SW480 (cell line): Measurements from ENCODE around the gene EIF1B.
"Not testable (repeated sequence)": the region's sequence is repeated elsewhere in the genome, so short reads cannot be mapped to it uniquely, and the experiment has no call there.

Experiments used
- DNase-seq: peaks from one replicate; pipeline ENCODE4 v3.0.0-alpha.2; 2016; ENCODE audit warnings: low spot score

The EIF1B gene

DNA sequence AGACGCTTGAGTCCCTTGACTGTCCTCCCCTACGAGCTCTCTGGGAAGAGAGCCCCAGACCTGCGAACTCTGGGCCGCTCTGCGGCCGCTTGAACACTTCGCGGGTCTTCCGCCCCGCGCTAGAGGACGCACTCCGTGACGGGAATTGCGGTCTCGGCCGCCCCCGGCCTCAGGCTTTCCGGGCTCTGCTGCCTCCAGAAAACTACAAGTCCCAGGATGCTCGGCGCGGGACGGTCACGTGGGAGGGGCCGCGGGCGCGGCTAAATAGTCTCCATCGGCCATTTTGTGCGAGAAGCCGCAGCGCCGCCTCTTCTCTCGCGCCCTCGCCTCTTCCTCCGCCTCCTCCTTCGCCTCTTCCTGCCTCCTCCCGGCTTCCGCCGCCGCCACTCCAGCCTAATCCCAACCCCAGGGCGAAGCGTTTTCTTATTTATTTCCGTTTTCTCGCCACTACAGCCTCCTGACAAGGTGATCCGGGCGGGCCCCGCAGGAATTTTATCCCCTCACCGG is at the start of gene EIF1B:
Gene EIF1B (plus strand): TSS at position 290 of the 507 bp plus-strand sequence. CDS start 235 bp downstream, outside the sequence.
- peak; percentile 95 for DNase-seq

DNA sequence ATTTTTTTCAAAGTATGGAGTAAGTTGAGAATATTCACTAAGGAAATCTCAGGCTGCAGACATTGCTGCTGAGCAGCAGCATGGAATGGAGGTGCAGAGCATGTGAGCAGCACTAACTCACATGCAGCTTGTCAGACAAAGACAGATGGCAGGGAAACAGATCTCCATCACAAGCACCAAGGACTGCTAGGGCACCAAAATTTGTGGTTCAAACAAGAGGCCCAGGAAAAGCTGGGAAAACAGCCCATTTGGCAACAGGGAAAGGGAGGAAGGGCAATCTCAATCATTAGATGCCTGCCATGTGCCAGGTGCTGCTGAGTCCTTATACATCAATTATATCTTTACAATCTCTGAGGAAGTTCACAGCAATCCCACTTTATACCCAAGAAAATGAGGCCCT is 47.2 kb upstream of the EIF1B start:
- no peak for DNase-seq

DNA sequence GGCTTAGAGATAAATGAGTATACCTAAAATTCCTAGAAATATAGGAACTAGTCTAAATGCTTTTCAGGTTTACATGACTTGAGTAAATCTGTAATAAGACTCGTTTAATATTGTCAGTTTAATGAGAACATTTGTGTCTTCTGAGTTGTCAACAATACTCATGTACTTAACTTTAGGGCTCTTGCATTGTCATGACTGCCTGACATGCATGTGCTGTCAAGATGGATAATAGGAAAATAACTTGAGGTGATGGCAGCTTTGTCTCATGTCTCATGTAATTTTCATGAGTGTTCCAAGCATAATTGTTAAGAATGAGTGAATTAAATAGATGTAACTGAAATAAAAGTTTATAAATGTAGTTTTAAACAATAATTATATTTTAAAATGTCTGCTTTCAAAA is 45.1 kb upstream of the EIF1B start:
- DNase-seq, result no peak

DNA sequence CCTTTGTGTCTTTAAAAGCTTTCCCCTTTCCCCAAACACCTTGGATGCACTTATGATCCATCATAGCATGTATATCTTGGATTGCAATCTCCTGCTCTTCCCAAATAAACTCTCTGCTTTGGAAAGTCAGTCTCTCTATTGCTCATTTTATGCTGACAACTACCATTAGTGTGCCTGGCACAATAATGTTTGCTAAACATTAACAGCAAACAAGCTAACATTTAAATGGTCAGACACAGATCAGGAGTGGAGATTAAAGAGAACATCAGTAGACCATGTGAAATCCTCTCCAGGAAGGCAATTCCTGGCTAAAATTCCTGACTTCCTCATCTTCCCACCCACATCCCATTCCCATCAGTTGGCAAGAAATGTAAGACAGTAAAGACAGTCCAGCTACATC is 44.3 kb upstream of the EIF1B start:
- DNase-seq, result no peak

DNA sequence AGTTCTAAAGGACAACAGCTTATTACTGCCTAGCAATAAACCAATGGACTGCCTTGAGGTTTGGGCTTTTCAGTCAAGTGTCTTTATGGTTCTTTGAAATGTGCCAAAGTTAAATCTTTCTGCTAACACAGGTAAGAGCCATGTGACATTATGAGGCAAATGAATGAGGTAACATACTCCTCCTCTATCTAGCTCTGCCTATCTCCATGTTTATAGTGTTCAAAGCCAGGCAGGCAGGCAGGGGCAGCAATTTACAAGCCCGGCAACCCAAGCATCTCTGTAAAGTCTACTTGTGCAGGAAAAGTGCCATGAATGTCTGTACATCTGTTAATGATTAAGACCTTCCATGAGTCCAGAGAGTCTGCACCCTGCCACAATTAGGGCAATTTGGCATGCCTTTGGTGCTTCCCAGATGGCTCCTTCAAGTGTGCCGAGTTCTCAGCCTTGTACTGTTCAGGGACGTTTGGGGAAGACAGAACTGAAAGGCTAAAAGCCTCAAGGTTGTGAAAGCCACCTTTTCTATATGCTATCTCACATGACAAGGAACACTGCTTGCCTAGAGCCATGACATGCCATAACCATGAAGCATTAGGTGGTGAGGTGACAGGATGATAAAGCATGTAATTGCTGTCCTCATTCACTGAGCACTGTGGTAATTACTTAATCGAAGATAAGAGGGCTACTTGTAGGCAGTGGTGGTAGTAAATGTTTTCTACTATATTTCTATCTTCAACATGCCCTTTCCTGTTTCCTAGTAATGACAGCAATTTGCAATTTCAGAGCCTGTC is 41.4 kb upstream of the EIF1B start:
- no peak for DNase-seq

DNA sequence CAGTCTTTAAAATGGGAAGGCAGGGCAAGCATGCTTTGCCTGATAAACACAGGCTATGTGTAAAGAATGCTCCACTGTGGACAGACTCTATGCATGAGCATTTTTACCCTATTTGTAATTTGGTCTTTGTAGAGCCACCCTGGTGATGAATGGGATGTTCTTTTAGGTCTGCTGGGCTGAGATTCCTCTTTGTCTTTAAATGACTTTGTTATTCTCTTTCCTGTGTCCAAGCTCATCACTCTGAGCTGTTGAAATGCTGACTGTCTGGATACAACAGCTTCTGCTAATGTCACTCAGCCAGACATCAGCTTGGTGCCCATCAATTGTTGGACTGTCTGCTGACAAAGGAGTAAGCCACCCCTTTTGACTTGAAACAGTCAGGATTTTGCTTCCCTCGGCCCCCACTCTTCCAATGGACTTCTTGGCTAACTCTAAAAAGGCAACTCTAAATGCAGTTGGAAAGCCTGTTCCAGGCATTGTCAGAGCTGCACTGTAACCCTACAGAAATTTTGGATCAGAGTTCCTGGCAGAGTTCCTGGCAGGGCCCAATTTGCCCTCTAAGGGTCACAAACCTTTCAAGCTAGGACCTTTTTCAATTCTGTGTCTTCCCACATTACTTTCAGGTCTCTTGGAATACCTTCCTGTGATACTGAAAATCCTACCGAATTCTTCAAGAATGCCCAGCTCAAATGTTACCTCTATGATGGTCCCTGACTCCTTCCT is 40.5 kb upstream of the EIF1B start:
- no peak for DNase-seq

DNA sequence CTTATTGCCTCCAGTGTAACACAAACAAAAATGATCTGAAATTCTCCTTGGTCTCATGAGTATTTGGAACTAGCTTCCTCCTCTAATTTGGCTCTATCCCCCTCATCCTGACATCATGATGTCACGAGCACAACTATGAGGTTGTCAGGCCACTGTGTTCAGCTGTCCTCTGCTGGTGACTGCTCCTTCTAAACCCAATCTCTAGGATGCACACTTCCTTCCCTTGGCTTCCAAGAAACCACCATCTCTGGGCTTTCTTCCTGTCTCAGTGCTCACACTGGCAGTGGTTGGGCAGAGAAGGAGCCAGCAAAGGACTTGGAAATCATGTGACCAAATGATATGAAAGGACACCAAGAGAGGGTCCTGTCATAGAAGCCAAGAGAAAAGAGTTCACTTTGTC is 30.7 kb upstream of the EIF1B start:
- no peak for DNase-seq

DNA sequence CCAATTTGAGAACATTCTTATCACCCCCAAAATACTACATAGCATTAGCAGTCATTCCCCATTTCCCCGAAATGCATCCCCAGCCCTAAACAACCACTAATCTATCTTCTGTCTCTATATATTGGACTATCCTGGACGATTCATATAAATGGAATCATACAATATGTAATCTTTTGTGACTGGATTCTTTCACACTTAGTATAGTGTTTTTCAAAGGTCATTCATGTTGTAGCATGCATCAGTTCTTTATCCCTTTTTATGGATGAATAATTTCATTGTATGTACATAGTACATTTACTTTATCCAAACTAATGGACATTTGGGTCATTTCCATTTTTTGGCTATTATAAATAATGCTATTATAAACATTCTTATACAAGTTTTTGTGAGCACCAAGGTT is 27.5 kb upstream of the EIF1B start:
- no peak for DNase-seq

DNA sequence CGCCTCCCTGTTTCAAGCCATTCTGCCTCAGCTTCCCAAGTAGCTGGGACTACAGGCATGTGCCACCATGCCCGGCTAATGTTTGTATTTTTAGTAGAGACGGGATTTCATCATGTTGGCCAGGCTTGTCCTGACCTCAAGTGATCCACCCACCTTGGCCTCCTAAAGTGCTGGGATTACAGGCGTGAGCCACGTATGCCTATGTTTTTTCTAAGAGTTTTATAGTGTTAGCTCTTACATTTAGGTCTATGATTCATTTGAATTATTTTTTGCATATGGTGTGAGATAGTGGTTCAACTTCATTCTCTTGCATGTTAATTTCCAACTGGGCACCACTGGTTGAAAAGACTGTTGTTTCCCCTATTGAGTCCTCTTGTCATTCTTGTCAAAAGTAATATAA is 26.4 kb upstream of the EIF1B start:
- DNase-seq, result not testable (repeated sequence)

DNA sequence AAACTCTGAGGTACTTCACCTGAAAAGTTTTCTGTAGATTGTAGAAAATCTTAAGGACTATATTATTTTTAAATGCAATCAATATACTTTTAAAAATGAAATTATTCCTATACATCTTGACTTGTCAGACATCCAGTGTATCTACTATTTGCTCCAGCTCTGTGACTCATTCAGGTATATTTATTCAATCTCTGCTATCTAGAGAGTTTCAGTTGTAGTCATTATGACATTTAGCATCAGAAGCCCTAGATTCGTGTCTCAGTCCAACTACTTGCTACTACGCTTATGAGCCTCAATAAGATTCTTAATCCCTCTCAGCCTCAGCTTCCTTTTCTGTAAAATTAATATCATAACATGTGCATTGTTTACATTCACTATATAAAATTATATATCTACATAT is 22.3 kb upstream of the EIF1B start:
- no peak for DNase-seq

DNA sequence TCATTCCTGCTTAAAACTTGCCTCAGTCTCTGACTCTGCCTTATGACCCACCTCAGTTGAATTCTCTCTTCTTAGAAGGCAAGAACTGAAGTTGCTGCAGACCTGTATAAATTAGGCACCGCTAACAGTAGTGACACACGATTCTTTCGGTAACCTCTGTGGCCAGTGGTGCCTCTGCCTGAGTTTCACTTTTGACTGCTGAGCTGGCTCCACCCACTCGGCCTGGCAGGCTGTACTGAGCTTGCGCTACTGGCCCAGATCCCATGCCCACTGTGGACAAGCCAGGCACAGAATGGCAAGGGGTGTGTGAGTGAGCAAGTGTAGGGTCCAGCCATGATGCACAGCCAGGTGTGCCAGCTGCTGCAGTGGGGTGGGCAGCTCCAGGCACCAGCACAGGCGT is 19.1 kb upstream of the EIF1B start:
- no peak for DNase-seq

DNA sequence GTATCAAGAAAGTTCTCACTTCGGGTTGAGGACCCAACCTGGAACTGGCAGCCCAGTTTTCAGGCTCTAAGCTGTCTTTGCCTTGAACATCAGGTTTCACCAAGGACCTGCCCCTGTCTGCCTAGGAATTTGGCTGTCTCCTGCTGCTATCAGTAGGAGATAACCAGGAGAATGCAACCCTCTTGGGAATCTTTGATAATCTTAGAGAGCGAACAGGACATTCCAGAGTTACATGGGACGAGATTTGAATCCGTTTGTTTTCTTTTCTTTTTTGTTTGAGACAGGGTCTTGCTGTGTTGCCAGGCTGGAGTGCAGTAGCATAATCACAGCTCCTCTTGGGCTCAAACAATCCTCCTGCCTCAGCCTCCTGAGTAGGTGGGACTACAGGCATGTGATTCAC is 18.0 kb upstream of the EIF1B start:
- no peak for DNase-seq

DNA sequence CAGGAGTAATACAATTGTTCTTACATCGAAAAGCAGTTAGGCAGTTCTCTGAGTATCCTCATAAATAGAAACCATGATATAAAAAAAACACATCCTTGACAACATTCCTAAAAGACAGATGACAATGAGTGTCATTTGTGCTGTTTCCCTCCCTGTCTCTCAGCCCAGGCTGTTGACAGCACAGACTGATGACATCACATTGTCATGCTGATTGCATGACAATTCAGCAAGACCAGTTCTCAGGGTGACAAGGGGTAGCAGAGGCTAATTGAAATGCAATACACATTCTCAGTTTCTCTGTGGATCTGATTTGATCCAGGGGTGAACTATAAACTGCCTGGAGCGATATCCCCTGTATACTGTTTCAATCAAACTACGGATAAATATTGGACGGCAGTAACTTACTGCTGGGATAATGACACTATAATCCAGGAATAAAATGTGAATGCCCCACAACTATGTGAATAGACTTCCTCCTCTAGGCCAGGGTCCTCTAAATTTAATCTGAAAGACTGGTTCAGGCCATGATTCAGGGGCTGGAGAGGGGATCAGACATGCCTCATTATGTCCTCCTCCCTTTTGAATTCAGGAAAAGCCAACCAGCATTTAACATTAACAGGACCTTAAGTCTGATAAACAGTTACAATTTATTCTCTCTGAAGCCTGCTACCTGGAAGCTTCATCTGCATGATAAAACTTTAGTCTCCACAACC is 16.7 kb upstream of the EIF1B start:
- no peak for DNase-seq

DNA sequence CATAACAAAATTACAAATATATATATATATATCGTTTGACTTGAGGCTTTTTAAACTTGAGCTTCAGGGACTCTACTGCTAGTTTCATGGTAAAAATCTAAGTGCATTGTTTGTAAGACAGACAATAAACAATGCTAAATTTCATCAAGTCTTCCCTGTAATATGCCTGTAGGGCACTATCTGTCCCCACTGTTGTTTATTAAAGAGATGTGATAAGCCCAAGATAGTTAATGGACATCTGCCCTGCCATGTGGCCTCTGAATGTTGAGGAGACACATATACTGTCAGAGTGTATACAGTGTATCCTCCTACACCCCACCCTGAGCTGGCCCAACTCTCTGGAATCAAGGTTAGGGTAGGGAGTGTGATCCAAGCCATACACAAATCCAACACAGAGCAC is 15.1 kb upstream of the EIF1B start:
- DNase-seq, result no peak

DNA sequence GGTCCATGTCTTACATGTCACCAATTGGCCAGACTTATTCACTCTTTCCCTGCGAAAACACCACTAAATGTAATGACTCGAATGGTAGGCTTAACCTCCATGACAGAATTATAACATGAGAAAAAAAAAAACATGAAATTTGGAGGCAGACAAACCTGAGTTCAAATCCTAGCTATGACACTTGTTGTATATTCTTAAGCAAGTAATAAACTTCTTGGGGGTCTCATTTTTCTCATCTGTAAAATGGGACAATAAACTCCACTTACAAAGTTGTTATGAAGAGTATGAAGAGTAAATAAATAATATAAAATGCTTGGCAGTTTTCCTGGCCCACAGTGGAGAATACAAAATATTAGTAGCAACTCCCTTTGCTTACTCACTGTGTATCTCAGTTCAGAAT is 11.4 kb upstream of the EIF1B start:
- no peak for DNase-seq

DNA sequence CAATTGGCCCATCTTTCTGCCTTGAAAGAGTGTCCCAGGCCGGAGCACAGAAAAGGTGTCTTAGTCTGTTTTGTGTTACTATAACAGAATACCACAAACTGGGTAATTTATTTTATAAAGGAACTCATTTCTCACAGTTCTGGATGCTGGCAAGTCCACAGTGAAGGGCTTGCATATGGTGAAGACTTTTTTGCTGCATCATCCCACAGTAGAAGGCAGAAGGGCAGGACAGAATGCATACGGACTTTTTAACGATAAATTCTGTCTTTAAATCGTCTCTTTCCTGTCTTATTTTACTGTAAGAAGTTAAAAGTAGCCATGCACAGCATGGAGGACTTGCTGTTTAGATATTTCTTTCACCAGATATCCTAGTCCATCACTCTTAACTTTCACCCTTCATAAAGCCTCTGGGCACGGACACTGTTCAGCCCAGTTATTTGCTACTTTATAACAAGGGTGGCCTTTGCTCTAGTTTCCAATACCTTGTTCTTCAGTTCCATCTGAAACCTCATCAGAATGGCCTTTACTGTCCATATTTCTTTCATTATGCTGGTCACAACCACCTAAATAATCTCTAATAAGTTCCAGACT is 10.3 kb upstream of the EIF1B start:
- DNase-seq, result no peak

DNA sequence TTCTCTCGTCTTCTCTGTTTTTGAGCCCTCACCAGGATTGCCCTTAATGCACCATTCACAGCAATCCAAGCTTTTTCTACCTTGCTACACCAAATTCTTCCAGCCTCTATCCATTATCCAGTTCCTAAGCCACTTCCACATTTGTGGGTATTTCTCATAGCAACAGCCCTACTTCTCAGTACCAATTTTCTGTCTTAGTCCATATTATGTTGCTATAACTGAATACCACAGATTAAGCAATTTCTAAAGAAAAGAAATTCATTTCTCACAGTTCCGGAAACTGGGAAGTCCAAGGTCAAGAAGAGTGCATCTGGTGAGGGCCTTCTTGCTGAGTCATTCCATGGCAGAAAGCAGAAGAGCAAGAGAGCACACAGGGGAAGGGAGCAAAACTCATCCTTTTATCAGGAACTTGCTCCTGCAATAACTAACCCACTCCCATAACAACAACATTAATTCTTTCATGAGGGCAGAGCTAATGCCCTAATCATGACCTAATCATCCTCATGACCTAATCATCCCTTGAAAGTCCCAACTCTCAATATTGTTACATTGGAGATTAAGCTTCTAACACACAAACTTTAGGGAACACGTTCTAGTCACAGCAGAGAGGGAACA is 9.7 kb upstream of the EIF1B start:
- DNase-seq, result no peak

DNA sequence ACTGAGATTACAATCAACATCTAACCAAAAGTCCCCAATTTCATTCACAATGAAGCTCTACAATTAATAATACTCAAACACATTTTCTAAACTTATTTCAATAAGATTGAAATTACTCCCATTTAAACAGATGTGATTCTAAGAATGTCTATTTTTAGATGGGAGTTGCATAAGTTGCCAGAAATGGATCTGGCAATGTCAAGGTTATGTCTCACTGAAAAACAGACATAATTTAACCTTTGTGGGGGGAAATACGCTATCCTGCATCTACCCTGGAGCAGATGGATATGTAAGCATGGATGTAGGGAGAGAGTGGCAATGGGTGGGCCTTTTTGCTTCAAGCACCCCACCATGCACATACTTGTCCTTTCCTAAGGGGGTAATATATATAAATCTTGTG is 6.7 kb upstream of the EIF1B start:
- DNase-seq, result no peak

DNA sequence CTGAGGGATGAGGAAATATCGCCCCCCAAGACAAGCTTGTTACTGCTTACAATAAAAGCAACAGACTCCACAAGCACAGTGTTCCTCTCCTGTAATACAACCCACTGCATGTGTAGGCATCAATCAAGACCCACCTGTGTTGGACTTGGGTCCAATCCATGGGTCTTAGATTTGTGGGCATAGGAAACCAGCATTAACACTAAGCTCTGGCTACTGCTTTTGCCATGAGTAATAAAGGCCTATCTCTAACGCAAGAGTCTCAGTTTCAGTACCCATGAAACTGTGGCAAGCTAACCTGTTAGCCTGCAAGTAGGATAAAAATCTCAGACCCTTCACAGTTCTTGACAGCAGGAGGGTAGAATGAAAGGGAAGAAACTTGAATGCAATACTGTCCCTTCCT is 5.2 kb upstream of the EIF1B start:
- no peak for DNase-seq

DNA sequence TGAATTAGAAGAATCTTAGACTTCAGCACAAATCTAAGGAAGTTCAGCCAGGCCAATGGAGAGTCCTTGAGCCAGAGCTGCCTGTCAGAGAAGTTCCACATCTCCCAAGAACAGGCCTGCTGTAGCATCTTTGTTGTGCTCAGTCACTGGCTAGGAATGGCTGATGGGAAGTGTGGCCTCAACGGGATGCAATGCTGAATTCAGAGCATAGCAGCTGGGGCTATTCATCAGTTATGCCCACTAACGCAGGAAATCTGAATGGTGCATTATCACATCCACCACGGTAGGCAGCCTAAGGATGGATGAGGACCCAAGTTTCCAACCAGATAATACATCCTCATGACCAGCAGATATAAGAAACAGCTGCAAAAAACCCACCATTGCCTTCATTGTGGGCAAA is 3.2 kb upstream of the EIF1B start:
- DNase-seq, result no peak

DNA sequence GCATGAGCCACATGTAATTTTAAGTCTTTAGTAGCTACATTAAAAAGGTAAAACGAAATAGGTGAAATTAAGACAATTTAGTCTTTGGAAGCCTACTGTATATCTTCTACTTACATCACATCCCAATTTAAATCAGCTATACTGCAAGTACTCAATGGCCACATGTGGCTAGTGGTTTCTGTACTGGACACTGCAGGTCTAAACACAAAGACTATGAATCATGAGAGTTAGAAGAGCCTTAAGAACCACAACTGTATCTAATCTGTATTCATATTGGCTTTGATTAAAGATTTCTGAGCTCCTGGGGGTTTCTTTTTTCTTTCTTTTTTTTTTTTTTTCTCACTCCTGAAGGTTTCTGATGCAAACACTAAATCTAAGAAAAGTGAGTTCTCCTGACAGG is 2.3 kb upstream of the EIF1B start:
- no peak for DNase-seq
